GM21360 (cell line): ENCODE results near the gene PCDHB7.
"Not testable (repeated sequence)": the region's sequence is repeated elsewhere in the genome, so short reads cannot be mapped to it uniquely, and the experiment has no call there.

ENCODE experiments used
- ATAC-seq: cut with Tn5 transposase; IDR thresholded peaks from one replicate; pipeline ENCODE4 v1.9.1; 2021; ENCODE audit warnings: mild to moderate bottlenecking, moderate library complexity; ENCODE audit not compliant: unreplicated experiment

PCDHB7 gene

DNA sequence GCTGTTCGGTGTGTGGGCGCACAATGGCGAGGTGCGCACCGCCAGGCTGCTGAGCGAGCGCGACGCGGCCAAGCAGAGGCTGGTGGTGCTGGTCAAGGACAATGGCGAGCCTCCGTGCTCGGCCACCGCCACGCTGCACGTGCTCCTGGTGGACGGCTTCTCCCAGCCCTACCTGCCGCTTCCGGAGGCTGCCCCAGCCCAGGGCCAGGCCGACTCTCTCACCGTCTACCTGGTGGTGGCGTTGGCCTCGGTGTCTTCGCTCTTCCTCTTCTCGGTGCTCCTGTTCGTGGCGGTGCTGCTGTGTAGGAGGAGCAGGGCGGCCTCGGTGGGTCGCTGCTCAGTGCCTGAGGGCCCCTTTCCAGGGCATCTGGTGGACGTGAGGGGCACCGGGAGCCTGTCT is 7.4 kb downstream of the PCDHB7 start:
- ATAC-seq: not testable (repeated sequence)

DNA sequence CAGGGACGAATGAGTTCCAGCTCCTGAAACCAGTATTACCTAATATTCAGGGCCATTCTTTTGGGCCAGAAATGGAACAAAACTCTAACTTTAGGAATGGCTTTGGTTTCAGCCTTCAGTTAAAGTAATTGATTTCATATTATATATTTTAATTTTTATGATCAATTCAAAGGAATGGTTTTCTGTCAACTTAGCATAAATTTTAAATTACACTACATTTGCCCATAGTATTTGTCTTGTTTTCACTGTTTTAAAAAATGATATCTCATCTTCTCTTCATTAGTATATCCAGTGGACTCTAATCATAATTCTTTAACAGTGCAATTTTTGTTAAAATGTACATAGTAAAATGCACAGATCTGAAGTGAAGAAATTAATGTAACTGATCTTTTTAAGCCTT is 7.9 kb downstream of the PCDHB7 start:
- ATAC-seq: no peak

DNA sequence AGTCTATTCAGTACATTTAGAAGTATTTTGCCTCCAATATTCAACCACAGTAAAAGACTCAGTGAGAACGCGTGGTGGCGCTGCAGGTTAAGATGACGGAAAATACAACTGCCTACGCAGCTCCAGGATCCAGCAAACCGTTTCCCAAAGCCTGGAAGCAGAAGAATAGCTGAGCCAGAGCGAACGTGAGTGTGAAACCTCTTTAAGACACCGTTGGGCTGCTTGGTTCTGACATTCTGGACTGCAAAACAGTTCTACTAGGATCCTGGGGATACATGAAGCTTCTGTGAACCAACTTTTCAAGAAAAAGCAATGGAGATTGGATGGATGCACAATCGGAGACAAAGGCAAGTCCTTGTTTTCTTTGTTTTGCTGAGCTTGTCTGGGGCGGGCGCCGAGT is 9.8 kb downstream of the PCDHB7 start, which contains the start of gene PCDHB16:
TSS of gene PCDHB16 (plus strand) at position 140 of the 400 bp plus-strand sequence. CDS start at position 313, 173 bp downstream.
- no peak for ATAC-seq

DNA sequence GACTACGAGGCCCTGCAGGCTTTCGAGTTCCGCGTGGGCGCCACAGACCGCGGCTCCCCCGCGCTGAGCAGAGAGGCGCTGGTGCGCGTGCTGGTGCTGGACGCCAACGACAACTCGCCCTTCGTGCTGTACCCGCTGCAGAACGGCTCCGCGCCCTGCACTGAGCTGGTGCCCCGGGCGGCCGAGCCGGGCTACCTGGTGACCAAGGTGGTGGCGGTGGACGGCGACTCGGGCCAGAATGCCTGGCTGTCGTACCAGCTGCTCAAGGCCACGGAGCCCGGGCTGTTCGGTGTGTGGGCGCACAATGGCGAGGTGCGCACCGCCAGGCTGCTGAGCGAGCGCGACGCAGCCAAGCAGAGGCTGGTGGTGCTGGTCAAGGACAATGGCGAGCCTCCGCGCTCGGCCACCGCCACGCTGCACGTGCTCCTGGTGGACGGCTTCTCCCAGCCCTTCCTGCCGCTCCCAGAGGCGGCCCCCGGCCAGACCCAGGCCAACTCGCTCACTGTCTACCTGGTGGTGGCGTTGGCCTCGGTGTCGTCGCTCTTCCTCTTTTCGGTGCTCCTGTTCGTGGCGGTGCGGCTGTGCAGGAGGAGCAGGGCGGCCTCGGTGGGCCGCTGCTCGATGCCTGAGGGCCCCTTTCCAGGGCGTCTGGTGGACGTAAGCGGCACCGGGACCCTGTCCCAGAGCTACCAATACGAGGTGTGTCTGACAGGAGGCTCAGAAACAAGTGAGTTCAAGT is 11.8 kb downstream of the PCDHB7 start:
- not testable (repeated sequence) for ATAC-seq

DNA sequence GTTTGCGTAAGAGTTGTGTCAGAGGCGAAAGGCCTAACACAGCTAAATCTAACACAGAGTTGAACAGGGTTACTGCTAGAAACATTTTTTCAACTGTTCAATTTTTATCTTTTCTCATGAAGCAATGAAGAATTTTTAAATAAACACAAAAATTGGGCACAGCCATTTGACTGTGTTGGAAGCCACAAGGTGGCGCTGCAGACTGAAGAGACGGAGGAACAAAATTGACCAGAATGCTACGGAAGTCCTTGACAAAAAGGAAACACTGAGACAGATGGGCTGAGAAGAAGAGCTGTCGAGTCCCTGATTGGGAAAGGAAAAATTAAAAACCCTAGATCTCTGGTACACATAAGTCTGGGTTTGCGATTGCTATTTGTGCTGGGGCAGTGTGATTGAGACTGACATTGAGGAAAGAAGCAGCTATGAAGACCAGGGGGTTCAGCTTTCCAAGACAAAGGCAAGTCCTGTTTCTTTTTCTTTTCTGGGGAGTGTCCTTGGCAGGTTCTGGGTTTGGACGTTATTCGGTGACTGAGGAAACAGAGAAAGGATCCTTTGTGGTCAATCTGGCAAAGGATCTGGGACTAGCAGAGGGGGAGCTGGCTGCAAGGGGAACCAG is 14.6 kb downstream of the PCDHB7 start, which contains the start of gene PCDHB9:
TSS of gene PCDHB9 (plus strand) at position 265 of the 616 bp plus-strand sequence. CDS start at position 423, 158 bp downstream.
- no peak for ATAC-seq

DNA sequence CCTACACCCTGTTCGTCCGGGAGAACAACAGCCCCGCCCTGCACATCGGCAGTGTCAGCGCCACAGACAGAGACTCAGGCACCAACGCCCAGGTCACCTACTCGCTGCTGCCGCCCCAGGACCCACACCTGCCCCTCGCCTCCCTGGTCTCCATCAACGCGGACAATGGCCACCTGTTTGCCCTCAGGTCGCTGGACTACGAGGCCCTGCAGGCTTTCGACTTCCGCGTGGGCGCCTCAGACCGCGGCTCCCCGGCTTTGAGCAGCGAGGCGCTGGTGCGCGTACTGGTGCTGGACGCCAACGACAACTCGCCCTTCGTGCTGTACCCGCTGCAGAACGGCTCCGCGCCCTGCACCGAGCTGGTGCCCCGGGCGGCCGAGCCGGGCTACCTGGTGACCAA is 16.2 kb downstream of the PCDHB7 start:
- not testable (repeated sequence) for ATAC-seq

DNA sequence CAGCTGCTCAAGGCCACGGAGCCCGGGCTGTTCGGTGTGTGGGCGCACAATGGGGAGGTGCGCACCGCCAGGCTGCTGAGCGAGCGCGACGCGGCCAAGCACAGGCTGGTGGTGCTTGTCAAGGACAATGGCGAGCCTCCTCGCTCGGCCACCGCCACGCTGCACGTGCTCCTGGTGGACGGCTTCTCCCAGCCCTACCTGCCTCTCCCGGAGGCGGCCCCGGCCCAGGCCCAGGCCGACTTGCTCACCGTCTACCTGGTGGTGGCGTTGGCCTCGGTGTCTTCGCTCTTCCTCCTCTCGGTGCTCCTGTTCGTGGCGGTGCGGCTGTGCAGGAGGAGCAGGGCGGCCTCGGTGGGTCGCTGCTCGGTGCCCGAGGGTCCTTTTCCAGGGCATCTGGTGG is 16.7 kb downstream of the PCDHB7 start:
- ATAC-seq: not testable (repeated sequence)

DNA sequence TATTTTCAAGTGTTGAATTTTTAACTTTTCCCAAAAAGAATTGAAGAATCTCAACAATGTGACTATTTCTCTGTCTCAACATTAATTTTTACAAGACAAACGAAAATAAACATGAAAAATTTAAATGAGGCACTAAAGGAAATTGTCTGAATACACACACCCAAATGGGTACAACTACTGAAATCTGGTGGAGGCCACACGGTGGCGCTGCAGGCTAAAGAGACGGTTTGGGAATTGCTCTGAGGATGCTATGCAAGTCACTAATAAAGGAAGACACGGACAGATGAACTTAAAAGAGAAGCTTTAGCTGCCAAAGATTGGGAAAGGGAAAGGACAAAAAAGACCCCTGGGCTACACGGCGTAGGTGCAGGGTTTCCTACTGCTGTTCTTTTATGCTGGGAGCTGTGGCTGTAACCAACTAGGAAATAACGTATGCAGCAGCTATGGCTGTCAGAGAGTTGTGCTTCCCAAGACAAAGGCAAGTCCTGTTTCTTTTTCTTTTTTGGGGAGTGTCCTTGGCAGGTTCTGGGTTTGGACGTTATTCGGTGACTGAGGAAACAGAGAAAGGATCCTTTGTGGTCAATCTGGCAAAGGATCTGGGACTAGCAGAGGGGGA is 19.8 kb downstream of the PCDHB7 start, which contains the start of gene PCDHB10:
TSS of gene PCDHB10 (plus strand) at position 244 of the 616 bp plus-strand sequence. CDS start at position 444, 200 bp downstream.
- ATAC-seq: no peak

DNA sequence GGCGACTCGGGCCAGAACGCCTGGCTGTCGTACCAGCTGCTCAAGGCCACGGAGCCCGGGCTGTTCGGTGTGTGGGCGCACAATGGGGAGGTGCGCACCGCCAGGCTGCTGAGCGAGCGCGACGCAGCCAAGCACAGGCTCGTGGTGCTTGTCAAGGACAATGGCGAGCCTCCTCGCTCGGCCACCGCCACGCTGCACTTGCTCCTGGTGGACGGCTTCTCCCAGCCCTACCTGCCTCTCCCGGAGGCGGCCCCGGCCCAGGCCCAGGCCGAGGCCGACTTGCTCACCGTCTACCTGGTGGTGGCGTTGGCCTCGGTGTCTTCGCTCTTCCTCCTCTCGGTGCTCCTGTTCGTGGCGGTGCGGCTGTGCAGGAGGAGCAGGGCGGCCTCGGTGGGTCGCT is 21.9 kb downstream of the PCDHB7 start:
- not testable (repeated sequence) for ATAC-seq

DNA sequence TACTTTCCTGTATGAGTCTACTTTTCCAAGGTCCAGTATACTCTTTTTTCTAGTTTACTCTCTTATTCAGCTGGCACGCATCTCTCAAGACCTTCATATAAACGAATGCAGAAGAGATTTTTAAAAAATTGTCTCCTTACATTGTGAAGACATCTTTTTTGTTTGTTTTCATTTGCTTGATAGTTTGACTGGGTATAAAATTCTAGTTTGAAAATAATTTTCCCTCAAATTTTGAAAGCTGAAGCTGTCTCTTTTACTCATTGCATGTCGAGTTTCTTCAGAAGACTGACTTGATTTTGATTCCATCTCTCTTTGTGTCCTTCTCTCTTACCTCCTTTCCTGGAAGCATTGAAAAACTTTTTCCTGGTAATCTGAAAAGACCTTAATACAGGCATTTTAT is 23.9 kb downstream of the PCDHB7 start:
- ATAC-seq: no peak

DNA sequence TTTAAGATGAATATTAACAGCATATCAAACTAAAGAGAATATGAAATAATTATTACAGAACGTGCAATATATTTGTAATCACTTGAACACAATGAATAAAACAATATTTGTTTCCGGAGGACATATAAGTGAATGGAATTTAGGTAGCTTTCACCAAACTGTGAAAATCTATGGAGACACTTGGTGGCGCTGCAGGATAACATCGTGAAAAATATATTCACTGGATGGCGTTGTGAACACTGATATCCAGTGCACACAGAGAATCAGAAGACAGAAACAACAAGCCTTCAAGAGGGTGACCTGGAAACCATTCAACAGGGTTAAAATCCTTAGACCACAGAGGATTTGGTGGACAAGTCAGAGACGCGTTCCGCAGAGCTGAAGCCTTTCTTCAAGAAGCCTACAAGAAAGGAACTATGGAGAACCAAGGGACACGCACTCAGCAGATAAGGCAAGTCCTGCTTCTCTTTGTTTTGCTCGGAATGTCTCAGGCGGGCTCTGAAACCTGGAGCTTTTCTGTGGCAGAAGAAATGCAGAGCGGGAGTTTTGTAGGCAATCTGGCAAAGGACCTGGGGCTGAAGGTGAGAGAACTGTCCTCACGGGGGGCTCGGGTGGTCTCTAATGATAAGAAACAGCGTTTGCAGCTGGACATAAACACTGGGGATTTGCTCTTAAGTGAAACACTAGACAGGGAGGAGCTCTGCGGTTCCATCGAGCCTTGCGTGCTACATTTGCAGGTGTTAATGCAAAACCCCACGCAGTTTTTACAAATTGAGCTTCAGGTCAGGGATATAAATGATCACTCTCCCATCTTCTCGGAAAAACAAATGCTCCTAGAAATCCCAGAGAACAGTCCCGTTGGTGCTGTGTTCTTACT is 27.2 kb downstream of the PCDHB7 start, which contains the start of gene PCDHB11:
TSS of gene PCDHB11 (plus strand) at position 269 of the 877 bp plus-strand sequence. CDS start at position 417, 148 bp downstream.
- ATAC-seq: no peak

DNA sequence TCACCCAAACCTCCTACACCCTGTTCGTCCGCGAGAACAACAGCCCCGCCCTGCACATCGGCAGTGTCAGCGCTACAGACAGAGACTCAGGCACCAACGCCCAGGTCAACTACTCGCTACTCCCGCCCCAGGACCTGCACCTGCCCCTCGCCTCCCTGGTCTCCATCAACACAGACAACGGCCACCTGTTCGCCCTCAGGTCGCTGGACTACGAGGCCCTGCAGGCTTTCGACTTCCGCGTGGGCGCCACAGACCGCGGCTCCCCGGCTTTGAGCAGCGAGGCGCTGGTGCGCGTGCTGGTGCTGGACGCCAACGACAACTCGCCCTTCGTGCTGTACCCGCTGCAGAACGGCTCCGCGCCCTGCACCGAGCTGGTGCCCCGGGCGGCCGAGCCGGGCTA is 28.7 kb downstream of the PCDHB7 start:
- ATAC-seq: not testable (repeated sequence)

DNA sequence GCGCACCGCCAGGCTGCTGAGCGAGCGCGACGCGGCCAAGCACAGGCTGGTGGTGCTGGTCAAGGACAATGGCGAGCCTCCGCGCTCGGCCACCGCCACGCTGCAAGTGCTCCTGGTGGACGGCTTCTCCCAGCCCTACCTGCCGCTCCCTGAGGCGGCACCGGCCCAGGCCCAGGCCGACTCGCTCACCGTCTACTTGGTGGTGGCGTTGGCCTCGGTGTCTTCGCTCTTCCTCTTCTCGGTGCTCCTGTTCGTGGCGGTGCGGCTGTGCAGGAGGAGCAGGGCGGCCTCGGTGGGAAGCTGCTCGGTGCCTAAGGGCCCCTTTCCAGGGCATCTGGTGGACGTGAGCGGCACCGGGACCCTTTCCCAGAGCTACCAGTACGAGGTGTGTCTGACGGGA is 29.2 kb downstream of the PCDHB7 start:
- not testable (repeated sequence) for ATAC-seq

DNA sequence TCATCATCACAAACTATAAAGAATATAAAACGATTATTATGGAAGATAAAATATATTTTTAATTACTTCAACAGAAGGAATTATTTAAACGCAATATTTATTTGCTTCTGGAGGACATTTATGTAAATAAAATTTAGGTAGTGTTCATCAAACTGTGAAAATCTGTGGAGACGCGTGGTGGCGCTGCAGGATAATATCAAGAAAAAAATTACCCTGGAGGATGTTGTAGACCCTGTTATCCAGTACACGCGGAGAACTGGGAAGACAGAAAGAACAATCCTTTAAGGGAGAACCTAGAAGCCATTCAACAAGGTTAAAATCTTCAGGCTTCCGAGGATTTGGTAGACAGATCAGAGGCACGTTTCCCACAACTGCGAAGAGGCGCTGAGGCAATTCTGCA is 36.0 kb downstream of the PCDHB7 start, which contains the start of gene PCDHB12:
TSS of gene PCDHB12 (plus strand) at position 242 of the 400 bp plus-strand sequence. CDS start 189 bp downstream, outside the sequence.
- ATAC-seq: no peak

DNA sequence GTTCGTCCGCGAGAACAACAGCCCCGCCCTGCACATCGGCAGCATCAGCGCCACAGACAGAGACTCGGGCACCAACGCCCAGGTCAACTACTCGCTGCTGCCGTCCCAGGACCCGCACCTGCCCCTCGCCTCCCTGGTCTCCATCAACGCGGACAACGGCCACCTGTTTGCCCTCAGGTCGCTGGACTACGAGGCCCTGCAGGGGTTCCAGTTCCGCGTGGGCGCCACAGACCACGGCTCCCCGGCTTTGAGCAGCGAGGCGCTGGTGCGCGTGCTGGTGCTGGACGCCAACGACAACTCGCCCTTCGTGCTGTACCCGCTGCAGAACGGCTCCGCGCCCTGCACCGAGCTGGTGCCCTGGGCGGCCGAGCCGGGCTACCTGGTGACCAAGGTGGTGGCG is 37.8 kb downstream of the PCDHB7 start:
- ATAC-seq: not testable (repeated sequence)

DNA sequence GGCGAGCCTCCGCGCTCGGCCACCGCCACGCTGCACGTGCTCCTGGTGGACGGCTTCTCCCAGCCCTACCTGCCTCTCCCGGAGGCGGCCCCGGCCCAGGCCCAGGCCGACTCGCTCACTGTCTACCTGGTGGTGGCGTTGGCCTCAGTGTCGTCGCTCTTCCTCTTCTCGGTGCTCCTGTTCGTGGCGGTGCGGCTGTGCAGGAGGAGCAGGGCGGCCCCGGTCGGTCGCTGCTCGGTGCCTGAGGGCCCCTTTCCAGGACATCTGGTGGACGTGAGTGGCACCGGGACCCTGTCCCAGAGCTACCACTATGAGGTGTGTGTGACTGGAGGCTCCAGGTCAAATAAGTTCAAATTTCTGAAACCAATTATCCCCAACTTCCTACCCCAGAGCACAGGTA is 38.4 kb downstream of the PCDHB7 start:
- ATAC-seq: not testable (repeated sequence)

DNA sequence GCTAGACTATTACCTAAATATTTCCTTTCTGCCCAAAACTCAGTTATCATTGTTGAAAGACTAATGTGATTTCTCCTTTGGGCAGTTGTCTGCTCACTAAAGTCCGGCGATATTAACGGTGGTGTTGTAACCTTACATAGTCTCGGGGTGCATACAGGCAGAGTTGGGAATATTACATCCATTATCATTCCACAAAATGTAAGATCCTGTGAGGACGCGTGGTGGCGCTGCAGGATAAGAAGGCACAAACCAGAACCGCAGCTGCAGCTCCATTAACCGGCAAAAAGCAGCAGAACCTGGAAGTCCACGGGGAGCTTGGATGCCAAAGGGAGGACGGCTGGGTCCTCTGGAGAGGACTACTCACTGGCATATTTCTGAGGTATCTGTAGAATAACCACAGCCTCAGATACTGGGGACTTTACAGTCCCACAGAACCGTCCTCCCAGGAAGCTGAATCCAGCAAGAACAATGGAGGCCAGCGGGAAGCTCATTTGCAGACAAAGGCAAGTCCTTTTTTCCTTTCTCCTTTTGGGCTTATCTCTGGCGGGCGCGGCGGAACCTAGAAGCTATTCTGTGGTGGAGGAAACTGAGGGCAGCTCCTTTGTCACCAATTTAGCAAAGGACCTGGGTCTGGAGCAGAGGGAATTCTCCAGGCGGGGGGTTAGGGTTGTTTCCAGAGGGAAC is 41.4 kb downstream of the PCDHB7 start, which contains the start of gene PCDHB13:
TSS of gene PCDHB13 (plus strand) at position 264 of the 684 bp plus-strand sequence. CDS start at position 469, 205 bp downstream.
- not testable (repeated sequence) for ATAC-seq

DNA sequence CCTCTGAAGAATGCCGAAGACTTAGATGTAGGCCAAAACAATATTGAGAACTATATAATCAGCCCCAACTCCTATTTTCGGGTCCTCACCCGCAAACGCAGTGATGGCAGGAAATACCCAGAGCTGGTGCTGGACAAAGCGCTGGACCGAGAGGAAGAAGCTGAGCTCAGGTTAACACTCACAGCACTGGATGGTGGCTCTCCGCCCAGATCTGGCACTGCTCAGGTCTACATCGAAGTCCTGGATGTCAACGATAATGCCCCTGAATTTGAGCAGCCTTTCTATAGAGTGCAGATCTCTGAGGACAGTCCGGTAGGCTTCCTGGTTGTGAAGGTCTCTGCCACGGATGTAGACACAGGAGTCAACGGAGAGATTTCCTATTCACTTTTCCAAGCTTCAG is 42.1 kb downstream of the PCDHB7 start:
- ATAC-seq: not testable (repeated sequence)

DNA sequence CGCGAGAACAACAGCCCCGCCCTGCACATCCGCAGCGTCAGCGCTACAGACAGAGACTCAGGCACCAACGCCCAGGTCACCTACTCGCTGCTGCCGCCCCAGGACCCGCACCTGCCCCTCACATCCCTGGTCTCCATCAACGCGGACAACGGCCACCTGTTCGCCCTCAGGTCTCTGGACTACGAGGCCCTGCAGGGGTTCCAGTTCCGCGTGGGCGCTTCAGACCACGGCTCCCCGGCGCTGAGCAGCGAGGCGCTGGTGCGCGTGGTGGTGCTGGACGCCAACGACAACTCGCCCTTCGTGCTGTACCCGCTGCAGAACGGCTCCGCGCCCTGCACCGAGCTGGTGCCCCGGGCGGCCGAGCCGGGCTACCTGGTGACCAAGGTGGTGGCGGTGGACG is 43.1 kb downstream of the PCDHB7 start:
- ATAC-seq: not testable (repeated sequence)

DNA sequence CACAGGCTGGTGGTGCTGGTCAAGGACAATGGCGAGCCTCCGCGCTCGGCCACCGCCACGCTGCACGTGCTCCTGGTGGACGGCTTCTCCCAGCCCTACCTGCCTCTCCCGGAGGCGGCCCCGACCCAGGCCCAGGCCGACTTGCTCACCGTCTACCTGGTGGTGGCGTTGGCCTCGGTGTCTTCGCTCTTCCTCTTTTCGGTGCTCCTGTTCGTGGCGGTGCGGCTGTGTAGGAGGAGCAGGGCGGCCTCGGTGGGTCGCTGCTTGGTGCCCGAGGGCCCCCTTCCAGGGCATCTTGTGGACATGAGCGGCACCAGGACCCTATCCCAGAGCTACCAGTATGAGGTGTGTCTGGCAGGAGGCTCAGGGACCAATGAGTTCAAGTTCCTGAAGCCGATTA is 43.6 kb downstream of the PCDHB7 start:
- not testable (repeated sequence) for ATAC-seq
